GM19193 (cell line): ENCODE measurements around the gene SYNDIG1L.

Experiments used
- POLR2A ChIP-seq: IDR thresholded peaks from 4 replicates; pipeline ENCODE4 v1.6.1; 2011; ENCODE audit not compliant: insufficient read depth, insufficient read length; ENCODE audit errors: extremely low read depth

SYNDIG1L gene

GRCh38 chr14:74426202-74426582, at the start of gene SYNDIG1L:
Gene SYNDIG1L, minus strand, starts transcription at chr14:74426210. Its CDS starts 16,466 bp downstream, at chr14:74409744.
- no peak for TF ChIP-seq POLR2A

- TF ChIP-seq POLR2A, result no peak
Measured at GRCh38 chr14:74475678-74476077, 49.7 kb upstream of the SYNDIG1L start.

- no peak for TF ChIP-seq POLR2A
Measured at GRCh38 chr14:74474376-74474775, 48.4 kb upstream of the SYNDIG1L start.

- TF ChIP-seq POLR2A, result no peak
Measured at GRCh38 chr14:74472601-74473000, 46.6 kb upstream of the SYNDIG1L start.

GRCh38 chr14:74469548-74470518, 43.8 kb upstream of the SYNDIG1L start:
- TF ChIP-seq POLR2A, result no peak

GRCh38 chr14:74468513-74468912, 42.5 kb upstream of the SYNDIG1L start:
- no peak for TF ChIP-seq POLR2A

GRCh38 chr14:74465335-74465734, 39.3 kb upstream of the SYNDIG1L start:
- no peak for TF ChIP-seq POLR2A

- TF ChIP-seq POLR2A, result no peak
Measured at GRCh38 chr14:74464785-74465184, 38.8 kb upstream of the SYNDIG1L start.

GRCh38 chr14:74463697-74464096, 37.7 kb upstream of the SYNDIG1L start:
- no peak for TF ChIP-seq POLR2A

- no peak for TF ChIP-seq POLR2A
Measured at GRCh38 chr14:74462993-74463392, 37.0 kb upstream of the SYNDIG1L start.

- TF ChIP-seq POLR2A, result no peak
Measured at GRCh38 chr14:74459976-74460375, 34.0 kb upstream of the SYNDIG1L start.

GRCh38 chr14:74459289-74459946, 33.4 kb upstream of the SYNDIG1L start:
- TF ChIP-seq POLR2A, result no peak

- TF ChIP-seq POLR2A, result no peak
Measured at GRCh38 chr14:74457565-74457895, 31.5 kb upstream of the SYNDIG1L start.

GRCh38 chr14:74456684-74457564, 30.9 kb upstream of the SYNDIG1L start:
- no peak for TF ChIP-seq POLR2A

GRCh38 chr14:74444866-74445265, 18.9 kb upstream of the SYNDIG1L start:
- TF ChIP-seq POLR2A, result no peak
